Measurements from ENCODE around the gene DCAF10.
"Not testable (repeated sequence)": the region's sequence is repeated elsewhere in the genome, so short reads cannot be mapped to it uniquely, and the experiment has no call there.

Gene DCAF10

GRCh38 chr9:37870081-37870798 is 69.6 kb downstream of the DCAF10 start:
- no peak overlapping the region for H3K4me3 ChIP-seq (ENCODE audit: low read length)
- TF ChIP-seq ZNF274 (IDR thresholded peaks at IDR 0.05; ENCODE audit: low read depth, low read length) = no peak

DNA sequence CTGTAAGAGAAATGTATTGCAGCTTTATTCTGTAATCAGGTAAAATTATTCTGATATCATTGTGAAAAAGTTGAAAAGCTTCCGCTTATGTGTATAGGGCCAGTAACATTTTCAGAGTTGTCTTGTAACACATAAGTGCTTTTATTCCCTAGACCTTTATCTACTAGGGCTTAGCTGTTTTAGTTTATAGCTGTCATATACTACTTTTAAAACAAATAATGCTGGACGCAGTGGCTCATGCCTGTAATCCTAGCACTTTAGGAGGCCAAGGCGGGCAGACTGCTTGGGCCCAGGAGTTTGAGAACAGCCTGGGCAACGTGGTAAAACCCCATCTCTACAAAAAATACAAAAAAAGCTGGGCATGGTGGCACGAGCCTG is 70.2 kb downstream of the DCAF10 start:
- no peak overlapping the region for H3K4me3 ChIP-seq (ENCODE audit: low read length)
- TF ChIP-seq ZNF274 (IDR thresholded peaks at IDR 0.05; ENCODE audit: low read depth, low read length) = no peak

DNA sequence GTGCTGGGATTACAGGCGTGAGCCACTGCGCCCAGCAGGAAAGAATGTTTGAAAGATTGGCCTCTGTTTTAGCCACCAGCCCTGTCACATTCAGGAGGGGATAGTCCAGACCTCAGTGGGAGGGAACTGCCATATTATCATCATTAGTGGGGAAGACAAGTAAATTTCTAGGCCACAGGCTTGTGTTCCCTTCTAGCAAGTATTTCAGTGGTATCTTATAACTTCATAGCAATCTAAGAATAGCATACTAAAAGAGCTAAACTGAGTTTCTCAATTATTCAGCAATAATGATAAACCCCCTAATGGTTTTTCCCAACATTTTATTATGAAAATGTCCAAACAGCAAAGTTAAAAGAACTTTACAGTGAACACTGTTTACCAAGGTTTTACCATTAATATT is 73.4 kb downstream of the DCAF10 start:
- no peak overlapping the region for H3K4me3 ChIP-seq (ENCODE audit: low read length)

GRCh38 chr9:37876376-37876775 is 75.8 kb downstream of the DCAF10 start:
- no peak for TF ChIP-seq ZNF274 (IDR thresholded peaks at IDR 0.05; ENCODE audit: low read depth, low read length)
- H3K4me3 ChIP-seq (ENCODE audit: low read length) = no peak overlapping the region

More for the DNA sequence above, 73.4 kb downstream of the DCAF10 start:
- TF ChIP-seq ZNF274 (IDR thresholded peaks at IDR 0.05; ENCODE audit: low read depth, low read length) = no peak

- TF ChIP-seq ZNF274 (IDR thresholded peaks at IDR 0.05; ENCODE audit: low read depth, low read length) = no peak
- H3K4me3 ChIP-seq (ENCODE audit: low read length) = no peak overlapping the region
These were observed 80.4 kb downstream of the DCAF10 start for GRCh38 chr9:37880916-37881479.

GRCh38 chr9:37887977-37888583 is 87.5 kb downstream of the DCAF10 start:
- not testable (repeated sequence) for H3K4me3 ChIP-seq (ENCODE audit: low read length)

DNA sequence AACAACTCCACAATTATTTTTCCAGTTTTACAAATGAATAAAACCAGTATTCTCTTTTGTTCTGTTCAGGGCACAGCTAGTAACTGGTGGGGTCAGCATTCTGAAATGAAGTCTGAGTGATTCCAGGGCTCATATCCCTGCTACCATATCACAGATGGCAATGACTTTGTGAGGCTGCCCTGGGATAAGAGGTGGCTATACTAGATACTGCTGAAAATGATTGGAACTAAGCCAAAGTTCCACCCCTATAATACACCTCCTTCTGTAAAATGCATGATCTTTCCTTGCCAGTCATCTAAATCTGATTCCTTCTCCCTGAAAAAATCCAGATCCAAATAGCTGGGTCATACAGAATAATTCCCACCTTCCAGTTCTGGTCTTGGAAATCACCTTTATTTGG is 88.9 kb downstream of the DCAF10 start:
- no peak for TF ChIP-seq ZNF274 (IDR thresholded peaks at IDR 0.05; ENCODE audit: low read depth, low read length)

DNA sequence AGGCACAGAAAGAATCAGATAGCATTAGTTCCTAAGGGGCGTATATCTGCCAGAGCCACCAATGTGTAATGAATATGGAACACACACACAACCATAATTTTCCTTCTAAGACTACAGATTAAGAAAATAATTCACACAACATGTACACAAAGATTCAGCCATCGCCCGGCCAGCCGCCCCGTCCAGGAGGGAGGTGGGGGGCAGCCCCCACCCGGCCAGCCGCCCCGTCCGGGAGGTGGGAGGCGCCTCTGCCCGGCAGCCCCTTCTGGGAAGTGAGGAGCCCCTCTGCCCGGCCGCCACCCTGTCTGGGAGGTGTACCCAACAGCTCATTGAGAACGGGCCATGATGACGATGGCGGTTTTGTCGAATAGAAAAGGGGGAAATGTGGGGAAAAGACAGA is 90.4 kb downstream of the DCAF10 start:
- not testable (repeated sequence) for H3K4me3 ChIP-seq (ENCODE audit: low read length)

More for the DNA sequence above, 88.9 kb downstream of the DCAF10 start:
- no peak overlapping the region for H3K4me3 ChIP-seq (ENCODE audit: low read length)

GRCh38 chr9:37892063-37892462 is 91.5 kb downstream of the DCAF10 start:
- TF ChIP-seq ZNF274 (IDR thresholded peaks at IDR 0.05; ENCODE audit: low read depth, low read length) = no peak
- H3K4me3 ChIP-seq (ENCODE audit: low read length) = no peak overlapping the region

GRCh38 chr9:37897665-37898064 is 97.1 kb downstream of the DCAF10 start:
- no peak overlapping the region for H3K4me3 ChIP-seq (ENCODE audit: low read length)
- TF ChIP-seq ZNF274 (IDR thresholded peaks at IDR 0.05; ENCODE audit: low read depth, low read length) = no peak

GRCh38 chr9:37899041-37899440 is 98.4 kb downstream of the DCAF10 start:
- no peak for TF ChIP-seq ZNF274 (IDR thresholded peaks at IDR 0.05; ENCODE audit: low read depth, low read length)
- no peak overlapping the region for H3K4me3 ChIP-seq (ENCODE audit: low read length)

DNA sequence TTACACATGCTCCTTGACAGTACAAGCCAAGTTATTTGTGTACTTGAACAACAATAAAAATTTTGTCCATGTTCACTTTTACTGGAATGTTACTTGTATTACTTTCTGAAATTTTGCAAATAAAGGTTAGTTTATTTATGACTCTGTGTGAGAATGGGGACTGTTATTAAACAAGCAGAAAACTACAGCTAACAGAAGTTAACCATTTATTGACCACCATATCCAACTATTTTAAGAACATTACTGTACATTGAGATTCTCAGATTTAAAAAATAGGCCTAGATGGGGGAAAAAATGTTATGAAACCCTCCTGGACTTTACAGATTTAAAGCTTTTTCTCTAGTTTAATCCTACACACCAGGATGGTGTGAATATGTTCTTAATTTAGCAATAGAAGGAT is 101.5 kb downstream of the DCAF10 start:
- H3K4me3 ChIP-seq (ENCODE audit: low read length) = no peak overlapping the region

GRCh38 chr9:37902796-37903646 is 102.4 kb downstream of the DCAF10 start:
- peak overlapping the region; percentile 95 for H3K4me3 ChIP-seq (ENCODE audit: low read length)
- TF ChIP-seq ZNF274 (IDR thresholded peaks at IDR 0.05; ENCODE audit: low read depth, low read length) = no peak

More for the DNA sequence above, 101.5 kb downstream of the DCAF10 start:
- TF ChIP-seq ZNF274 (IDR thresholded peaks at IDR 0.05; ENCODE audit: low read depth, low read length) = no peak

DNA sequence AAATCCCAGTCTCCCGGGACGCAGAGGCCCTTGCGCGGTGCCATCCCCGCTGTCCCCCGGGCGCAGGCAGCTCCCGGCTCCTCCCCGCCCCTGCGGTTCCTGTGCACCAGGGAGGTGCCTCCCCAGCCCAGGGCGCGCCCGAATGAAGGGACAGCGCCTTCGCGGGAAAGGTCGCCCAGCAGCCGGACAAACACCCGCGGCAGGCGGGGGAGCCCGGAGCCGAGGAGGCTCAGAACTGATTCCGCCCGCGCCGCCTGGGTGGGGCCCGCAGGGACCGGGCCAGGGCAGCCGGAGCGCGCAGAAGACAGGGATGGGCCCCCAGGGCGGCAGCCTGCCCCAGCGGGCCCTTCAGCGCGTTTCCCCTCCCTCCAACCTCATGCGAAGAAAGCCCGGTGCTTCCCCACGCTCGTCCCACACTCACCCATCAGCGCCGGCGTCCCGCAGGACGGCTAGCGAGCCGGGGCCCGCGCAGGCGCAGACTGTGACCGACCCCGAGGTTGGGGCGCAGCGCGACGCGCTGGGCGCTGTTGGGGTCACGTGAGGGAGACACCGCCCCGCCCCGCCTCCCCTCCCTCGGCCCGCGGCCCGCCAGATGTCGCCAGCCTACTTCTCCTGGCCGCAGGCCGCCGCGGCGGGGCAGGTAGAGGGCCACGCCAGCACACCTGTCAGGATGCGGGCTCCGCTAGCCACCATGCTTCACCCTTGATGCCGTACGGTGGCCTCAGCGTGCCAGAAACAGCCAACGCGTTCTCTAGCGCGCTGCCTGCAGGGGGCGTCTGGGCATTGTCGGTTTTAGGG is 103.2 kb downstream of the DCAF10 start, which contains the start of gene SLC25A51:
TSS of gene SLC25A51 (minus strand) at position 481 of the 798 bp plus-strand sequence. CDS start 15,577 bp downstream, outside the sequence.
- no peak for TF ChIP-seq ZNF274 (IDR thresholded peaks at IDR 0.05; ENCODE audit: low read depth, low read length)
- peak within 1 kb of the TSS; percentile 95 for H3K4me3 ChIP-seq (ENCODE audit: low read length)

All from GM08714 (cell line).